DOHH2 (cell line): ENCODE data around the gene HNF1A.

Source experiments
- EZH2phosphoT487 ChIP-seq: fragments of 200-600 bp; sonication (generic); IDR thresholded peaks from 2 replicates; pipeline ENCODE4 v1.6.1; 2017; ENCODE audit warnings: borderline replicate concordance, mild to moderate bottlenecking, antibody characterized with exemption, low read length, moderate library complexity, mixed read lengths
- TF ChIP-seq, protein P1 (sequence below): fragments of 200-600 bp; sonication (generic); IDR thresholded peaks from one replicate; pipeline ENCODE4 v1.5.1; 2014; ENCODE audit warnings: antibody characterized with exemption, mild to moderate bottlenecking, low read depth, low read length; ENCODE audit not compliant: poor library complexity, severe bottlenecking

DNA sequence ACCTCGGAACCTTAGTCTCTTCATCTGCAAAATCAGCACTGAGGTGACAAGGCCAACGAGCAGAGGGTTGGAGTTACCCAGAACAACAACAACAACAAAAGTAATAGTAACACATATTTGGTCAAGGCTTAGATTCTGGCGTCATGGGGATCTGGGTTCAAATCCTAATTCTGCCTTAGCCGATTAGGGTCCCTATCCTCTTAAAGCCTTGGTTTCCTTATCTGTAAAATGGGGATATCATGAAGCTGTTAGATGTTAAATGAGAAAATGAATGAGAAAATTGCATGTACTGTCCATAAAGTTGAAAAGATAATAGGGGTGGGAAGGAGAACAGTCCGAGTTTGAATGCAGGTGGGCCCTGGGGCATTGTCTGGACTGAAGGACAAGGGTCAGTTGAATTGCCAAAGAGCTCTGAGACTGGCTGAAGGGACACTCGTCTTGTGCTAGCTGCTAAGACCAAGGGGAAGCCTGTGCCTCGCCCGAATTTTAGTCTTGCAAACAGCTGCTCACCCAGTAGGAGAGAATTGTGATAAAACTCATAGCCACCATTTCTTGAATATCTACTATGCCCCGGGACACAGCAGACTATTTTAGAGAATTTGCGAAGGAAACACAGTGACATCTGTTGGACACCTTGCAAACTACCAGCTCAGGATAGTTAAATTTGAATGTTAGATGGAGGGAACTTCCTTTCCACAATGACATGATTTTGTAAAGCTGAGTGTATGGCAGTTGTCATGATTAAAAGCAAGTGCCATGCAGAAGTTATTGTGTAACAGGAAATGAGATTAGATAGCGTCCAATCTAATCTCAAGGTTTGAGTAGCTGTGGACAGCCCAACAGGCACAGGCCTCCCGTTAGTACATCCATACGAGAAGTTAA is 6.8 kb upstream of the HNF1A start:
- no peak for TF ChIP-seq EZH2phosphoT487
- TF ChIP-seq, protein P1, sequence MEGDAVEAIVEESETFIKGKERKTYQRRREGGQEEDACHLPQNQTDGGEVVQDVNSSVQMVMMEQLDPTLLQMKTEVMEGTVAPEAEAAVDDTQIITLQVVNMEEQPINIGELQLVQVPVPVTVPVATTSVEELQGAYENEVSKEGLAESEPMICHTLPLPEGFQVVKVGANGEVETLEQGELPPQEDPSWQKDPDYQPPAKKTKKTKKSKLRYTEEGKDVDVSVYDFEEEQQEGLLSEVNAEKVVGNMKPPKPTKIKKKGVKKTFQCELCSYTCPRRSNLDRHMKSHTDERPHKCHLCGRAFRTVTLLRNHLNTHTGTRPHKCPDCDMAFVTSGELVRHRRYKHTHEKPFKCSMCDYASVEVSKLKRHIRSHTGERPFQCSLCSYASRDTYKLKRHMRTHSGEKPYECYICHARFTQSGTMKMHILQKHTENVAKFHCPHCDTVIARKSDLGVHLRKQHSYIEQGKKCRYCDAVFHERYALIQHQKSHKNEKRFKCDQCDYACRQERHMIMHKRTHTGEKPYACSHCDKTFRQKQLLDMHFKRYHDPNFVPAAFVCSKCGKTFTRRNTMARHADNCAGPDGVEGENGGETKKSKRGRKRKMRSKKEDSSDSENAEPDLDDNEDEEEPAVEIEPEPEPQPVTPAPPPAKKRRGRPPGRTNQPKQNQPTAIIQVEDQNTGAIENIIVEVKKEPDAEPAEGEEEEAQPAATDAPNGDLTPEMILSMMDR, result peak; percentile 81
